ENCODE data around the gene GPS1. TPM values are rescaled to one million over a fixed set of nuclear protein-coding genes. Genes with fewer than 3 reads are reported as not detected.

The GPS1 gene
- total RNA-seq, 1 experiment from 2014 or later: 181 TPM

DNA sequence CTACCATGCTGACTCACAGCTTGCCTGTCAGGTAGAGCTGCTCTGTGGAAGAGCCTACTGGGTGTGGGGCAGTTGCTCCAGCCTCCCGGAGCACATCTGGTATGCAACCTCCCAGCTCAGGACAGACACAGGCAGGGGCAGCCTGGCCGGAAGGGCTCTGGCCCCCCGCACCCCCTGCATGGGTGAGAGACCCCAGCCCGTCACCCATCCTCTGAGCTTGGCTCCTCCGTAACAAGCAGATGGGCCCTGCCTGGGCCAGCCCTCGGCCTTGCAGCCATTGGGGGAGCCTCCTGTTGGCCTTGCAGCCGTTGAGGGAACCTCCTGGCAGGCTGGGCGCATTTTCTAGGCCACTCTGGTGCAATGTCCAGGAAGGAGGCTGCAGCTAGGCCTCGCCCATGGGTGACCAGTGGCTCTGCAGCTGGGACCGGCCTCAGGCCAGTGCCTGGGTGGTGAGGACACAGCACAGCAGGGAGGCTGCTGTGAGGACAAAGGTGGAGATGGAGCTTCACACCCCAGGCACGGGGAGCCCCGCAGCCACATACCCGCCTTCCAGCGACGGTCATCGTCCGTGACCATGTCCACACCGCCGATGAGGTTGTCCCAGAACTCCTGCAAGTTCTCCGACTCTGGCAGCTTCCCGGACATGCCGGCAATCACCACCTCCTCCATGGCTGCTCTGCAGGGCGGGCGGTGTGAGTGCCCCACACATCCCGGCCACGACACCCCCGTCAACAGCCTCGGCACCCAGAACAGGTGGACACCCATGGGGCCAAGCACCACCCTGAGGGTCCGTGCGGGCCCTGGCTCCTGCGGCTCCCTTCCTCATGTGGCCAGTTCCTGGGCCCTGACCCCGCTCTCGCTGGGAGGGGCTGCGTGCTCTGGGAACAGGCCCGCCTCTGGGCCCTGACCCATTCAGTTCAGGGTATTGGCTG, 44.3 kb downstream of the GPS1 start:
- no peaks in the 10 kb centered on the region for H3K9me3 Mint-ChIP-seq
- H3K36me3 Mint-ChIP-seq: peaks cover 7% of the 10 kb centered on the region
- H3K4me3 Mint-ChIP-seq: peak overlapping the region; percentile 69
- H3K27me3 Mint-ChIP-seq (ENCODE audit: low read depth): no peaks in the 10 kb centered on the region
- DNase-seq (ENCODE audit: low spot score) (no peak), ATAC-seq (no peak)
- TF ChIP-seq ETV6 (CRISPR knock-in tag; IDR thresholded peaks at IDR 0.05) (no peak), ZNF121 (CRISPR knock-in tag; IDR thresholded peaks at IDR 0.05) (0 out of 2 replicates have a peak, but pooled peaks have one; percentile 1), GRHL2 (CRISPR knock-in tag; IDR thresholded peaks at IDR 0.05; ENCODE audit: insufficient replicate concordance, severe bottlenecking) (no peak), ZBTB21 (CRISPR knock-in tag; IDR thresholded peaks at IDR 0.05; ENCODE audit: borderline replicate concordance) (no peak), RELA (CRISPR knock-in tag; IDR thresholded peaks at IDR 0.05; ENCODE audit: borderline replicate concordance) (no peak), PRRX2 (CRISPR knock-in tag; IDR thresholded peaks at IDR 0.05) (no peak)
- TF ChIP-seq, protein P1, sequence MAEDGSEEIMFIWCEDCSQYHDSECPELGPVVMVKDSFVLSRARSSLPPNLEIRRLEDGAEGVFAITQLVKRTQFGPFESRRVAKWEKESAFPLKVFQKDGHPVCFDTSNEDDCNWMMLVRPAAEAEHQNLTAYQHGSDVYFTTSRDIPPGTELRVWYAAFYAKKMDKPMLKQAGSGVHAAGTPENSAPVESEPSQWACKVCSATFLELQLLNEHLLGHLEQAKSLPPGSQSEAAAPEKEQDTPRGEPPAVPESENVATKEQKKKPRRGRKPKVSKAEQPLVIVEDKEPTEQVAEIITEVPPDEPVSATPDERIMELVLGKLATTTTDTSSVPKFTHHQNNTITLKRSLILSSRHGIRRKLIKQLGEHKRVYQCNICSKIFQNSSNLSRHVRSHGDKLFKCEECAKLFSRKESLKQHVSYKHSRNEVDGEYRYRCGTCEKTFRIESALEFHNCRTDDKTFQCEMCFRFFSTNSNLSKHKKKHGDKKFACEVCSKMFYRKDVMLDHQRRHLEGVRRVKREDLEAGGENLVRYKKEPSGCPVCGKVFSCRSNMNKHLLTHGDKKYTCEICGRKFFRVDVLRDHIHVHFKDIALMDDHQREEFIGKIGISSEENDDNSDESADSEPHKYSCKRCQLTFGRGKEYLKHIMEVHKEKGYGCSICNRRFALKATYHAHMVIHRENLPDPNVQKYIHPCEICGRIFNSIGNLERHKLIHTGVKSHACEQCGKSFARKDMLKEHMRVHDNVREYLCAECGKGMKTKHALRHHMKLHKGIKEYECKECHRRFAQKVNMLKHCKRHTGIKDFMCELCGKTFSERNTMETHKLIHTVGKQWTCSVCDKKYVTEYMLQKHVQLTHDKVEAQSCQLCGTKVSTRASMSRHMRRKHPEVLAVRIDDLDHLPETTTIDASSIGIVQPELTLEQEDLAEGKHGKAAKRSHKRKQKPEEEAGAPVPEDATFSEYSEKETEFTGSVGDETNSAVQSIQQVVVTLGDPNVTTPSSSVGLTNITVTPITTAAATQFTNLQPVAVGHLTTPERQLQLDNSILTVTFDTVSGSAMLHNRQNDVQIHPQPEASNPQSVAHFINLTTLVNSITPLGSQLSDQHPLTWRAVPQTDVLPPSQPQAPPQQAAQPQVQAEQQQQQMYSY (CRISPR knock-in tag; IDR thresholded peaks at IDR 0.05): no peak
- TF ChIP-seq, protein P2, sequence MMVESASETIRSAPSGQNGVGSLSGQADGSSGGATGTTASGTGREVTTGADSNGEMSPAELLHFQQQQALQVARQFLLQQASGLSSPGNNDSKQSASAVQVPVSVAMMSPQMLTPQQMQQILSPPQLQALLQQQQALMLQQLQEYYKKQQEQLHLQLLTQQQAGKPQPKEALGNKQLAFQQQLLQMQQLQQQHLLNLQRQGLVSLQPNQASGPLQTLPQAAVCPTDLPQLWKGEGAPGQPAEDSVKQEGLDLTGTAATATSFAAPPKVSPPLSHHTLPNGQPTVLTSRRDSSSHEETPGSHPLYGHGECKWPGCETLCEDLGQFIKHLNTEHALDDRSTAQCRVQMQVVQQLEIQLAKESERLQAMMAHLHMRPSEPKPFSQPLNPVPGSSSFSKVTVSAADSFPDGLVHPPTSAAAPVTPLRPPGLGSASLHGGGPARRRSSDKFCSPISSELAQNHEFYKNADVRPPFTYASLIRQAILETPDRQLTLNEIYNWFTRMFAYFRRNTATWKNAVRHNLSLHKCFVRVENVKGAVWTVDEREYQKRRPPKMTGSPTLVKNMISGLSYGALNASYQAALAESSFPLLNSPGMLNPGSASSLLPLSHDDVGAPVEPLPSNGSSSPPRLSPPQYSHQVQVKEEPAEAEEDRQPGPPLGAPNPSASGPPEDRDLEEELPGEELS (CRISPR knock-in tag; IDR thresholded peaks at IDR 0.05): 0 out of 2 replicates have a peak, but pooled peaks have one; percentile 4
- TF ChIP-seq, protein P3, sequence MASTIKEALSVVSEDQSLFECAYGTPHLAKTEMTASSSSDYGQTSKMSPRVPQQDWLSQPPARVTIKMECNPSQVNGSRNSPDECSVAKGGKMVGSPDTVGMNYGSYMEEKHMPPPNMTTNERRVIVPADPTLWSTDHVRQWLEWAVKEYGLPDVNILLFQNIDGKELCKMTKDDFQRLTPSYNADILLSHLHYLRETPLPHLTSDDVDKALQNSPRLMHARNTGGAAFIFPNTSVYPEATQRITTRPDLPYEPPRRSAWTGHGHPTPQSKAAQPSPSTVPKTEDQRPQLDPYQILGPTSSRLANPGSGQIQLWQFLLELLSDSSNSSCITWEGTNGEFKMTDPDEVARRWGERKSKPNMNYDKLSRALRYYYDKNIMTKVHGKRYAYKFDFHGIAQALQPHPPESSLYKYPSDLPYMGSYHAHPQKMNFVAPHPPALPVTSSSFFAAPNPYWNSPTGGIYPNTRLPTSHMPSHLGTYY (CRISPR knock-in tag; IDR thresholded peaks at IDR 0.05): no peak
- H3K27ac Mint-ChIP-seq: peak overlapping the region; percentile 91
- CTCF ChIA-PET: interaction anchor here (1.2 to 2.7 kb wide), 5 partner anchors 58 to 66 kb away, joined by 4 to 9 read pairs (median 7); partner anchors contain the start of gene DCXR
- POLR2A ChIA-PET: no interaction called here
- H3K4me1 Mint-ChIP-seq: peaks cover 16% of the 10 kb centered on the region

DNA sequence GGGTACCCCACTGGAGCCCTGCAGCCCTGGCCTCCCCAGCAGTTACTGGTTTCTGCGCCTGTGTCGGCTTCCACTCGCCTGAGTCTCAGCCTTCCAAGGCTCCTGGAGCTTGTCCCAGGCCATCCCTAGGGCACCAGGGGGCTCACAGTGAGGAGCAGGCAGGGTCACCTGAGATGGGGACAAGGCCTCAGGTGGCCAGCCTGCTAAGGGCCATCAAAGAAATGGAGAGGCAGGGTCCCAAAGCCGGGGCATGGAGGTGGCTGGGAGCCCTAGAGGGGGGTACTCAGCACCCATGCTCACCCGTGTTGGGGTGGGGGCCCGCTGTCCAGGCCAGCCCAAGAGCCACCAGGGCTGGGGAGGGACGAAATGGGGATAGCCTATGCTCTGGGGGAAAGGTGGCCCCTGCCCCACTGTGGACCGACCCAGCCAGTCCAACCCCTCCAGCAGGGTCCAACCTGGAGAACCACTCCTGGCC, 45.0 kb downstream of the GPS1 start:
- DNase-seq (ENCODE audit: low spot score): no peak
- H3K27ac Mint-ChIP-seq: 0 out of 2 replicates have a peak overlapping the region, but pooled peaks have one; percentile 41
- ATAC-seq: no peak
- CTCF ChIA-PET: interaction anchor here (1.6 to 2.9 kb wide), 4 partner anchors 57 to 66 kb away, joined by 4 to 18 read pairs (median 8); partner anchors contain the start of genes DCXR and RAC3
- TF ChIP-seq NFE2L1 (CRISPR knock-in tag; IDR thresholded peaks at IDR 0.05) (no peak), ESRRA (CRISPR knock-in tag; IDR thresholded peaks at IDR 0.05; ENCODE audit: borderline replicate concordance) (no peak), ZNF121 (CRISPR knock-in tag; IDR thresholded peaks at IDR 0.05) (0 out of 2 replicates have a peak, but pooled peaks have one; percentile 1), JUN (CRISPR knock-in tag; IDR thresholded peaks at IDR 0.05) (no peak), IRF2 (CRISPR knock-in tag; IDR thresholded peaks at IDR 0.05; ENCODE audit: borderline replicate concordance, low read depth) (no peak), ETV6 (CRISPR knock-in tag; IDR thresholded peaks at IDR 0.05) (0 out of 2 replicates have a peak, but pooled peaks have one; percentile 5), KAT7 (CRISPR knock-in tag; IDR thresholded peaks at IDR 0.05; ENCODE audit: borderline replicate concordance) (0 out of 2 replicates have a peak, but pooled peaks have one; percentile 8)
- TF ChIP-seq, protein P4, sequence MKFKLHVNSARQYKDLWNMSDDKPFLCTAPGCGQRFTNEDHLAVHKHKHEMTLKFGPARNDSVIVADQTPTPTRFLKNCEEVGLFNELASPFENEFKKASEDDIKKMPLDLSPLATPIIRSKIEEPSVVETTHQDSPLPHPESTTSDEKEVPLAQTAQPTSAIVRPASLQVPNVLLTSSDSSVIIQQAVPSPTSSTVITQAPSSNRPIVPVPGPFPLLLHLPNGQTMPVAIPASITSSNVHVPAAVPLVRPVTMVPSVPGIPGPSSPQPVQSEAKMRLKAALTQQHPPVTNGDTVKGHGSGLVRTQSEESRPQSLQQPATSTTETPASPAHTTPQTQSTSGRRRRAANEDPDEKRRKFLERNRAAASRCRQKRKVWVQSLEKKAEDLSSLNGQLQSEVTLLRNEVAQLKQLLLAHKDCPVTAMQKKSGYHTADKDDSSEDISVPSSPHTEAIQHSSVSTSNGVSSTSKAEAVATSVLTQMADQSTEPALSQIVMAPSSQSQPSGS (CRISPR knock-in tag; IDR thresholded peaks at IDR 0.05; ENCODE audit: borderline replicate concordance, low read depth): no peak
- TF ChIP-seq, protein P2 (CRISPR knock-in tag; IDR thresholded peaks at IDR 0.05): 0 out of 2 replicates have a peak, but pooled peaks have one; percentile 1
- H3K9me3 Mint-ChIP-seq: no peaks in the 10 kb centered on the region
- POLR2A ChIA-PET: no interaction called here
- peak overlapping the region; percentile 69 for H3K4me3 Mint-ChIP-seq
- peaks cover 7% of the 10 kb centered on the region for H3K36me3 Mint-ChIP-seq
- no peaks in the 10 kb centered on the region for H3K27me3 Mint-ChIP-seq (ENCODE audit: low read depth)
- H3K4me1 Mint-ChIP-seq: peaks cover 19% of the 10 kb centered on the region
